Measurements from ENCODE around the gene SLC10A7.
"Not testable (repeated sequence)": the region's sequence is repeated elsewhere in the genome, so short reads cannot be mapped to it uniquely, and the experiment has no call there.

Gene SLC10A7

GRCh38 chr4:146436423-146437162 lies 85.1 kb downstream of the SLC10A7 start:
- no peak for DNase-seq

- DNase-seq = no peak
Observed at GRCh38 chr4:146435962-146436361, 85.8 kb downstream of the SLC10A7 start.

GRCh38 chr4:146432065-146432464 lies 89.7 kb downstream of the SLC10A7 start:
- no peak for DNase-seq

- DNase-seq = no peak
Observed at GRCh38 chr4:146428298-146428697, 93.4 kb downstream of the SLC10A7 start.

GRCh38 chr4:146417822-146418221 lies 103.9 kb downstream of the SLC10A7 start:
- no peak for DNase-seq

DNA sequence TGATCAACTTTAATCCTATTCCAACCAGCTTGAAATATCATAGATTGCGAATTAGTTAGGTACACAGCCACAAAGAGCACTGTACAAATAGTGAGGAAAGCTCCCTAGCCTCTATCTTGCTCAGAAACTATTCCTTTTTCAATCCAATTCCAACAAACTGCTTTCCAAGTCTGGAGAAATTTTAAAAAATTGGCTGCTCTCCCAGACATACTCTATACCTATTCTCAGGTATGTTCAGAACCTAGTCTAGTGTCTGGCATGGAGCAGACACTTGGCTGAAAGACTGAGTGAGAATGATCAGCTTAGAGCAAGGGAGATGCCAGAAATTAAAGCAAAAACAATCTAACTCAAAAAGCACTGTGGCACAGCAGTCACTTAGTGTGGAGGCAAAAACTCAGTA lies 105.9 kb downstream of the SLC10A7 start:
- DNase-seq = no peak

DNA sequence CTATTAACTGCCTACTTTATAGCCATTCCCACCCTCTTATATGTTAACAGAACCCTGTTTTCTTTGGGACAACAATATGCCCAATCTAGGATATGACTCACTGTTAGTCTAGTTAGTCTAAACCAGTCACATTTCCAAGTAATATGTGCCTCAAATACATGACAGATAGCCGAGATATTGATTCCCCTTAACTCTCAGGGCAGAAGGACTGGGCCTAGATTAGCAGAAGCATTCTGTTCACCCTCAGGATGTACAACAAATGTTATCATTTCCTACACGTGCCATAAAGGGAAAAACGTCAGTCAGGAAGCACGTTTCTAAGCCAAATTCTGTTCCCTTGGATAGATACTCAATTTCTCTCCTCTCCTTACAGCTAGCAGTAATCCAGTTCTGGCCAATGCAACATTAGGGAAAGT lies 114.1 kb downstream of the SLC10A7 start:
- no peak for DNase-seq

- DNase-seq = no peak
Observed at GRCh38 chr4:146407257-146407656, 114.5 kb downstream of the SLC10A7 start.

GRCh38 chr4:146401274-146401673 lies 120.5 kb downstream of the SLC10A7 start:
- no peak for DNase-seq

DNA sequence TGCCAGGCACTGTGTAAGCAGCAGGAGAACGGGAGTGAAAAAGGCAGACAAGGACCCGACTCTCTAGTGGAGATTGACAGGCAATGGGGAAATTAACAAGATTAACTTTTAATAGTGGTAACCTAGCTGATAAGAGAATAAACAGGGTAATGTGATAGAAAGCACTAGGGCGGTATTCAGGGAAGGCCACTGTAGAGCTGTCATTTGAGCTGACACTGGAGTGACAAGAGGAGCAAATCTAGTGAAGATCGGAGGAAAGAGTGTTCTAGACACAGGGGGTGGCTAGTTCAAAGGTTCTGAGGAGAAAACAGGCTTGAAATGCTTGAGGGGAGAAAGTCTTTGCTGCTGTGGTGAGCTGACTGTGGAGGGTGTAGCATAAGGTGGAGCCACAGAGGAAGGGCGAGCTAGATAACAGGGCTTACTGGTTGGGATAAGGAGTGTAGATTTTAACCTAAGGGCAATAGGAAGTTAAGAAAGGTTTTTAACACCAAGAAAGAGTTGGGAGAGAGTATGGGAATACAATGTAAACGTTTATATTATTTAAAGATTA lies 122.8 kb downstream of the SLC10A7 start:
- DNase-seq = no peak

GRCh38 chr4:146398404-146398803 lies 123.3 kb downstream of the SLC10A7 start:
- DNase-seq = no peak

DNA sequence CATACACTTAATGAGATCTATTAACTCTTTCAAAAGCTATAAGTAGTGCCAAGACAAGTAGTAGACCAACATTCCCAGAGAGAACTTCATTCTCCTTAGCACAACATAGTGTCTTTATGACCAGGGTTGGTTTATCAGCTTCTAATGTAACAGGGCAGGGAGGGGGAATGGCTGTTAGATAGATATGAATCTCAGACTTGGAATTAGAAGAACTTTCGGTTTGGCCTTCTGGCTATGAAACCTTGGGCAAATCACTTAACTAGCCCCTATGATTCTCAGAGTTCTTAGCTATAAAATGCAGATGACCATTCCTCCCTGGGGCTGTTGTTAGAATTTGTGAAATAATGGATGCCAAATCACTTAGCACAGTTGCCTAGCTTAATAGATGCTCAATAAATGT lies 132.2 kb downstream of the SLC10A7 start:
- DNase-seq = no peak

DNA sequence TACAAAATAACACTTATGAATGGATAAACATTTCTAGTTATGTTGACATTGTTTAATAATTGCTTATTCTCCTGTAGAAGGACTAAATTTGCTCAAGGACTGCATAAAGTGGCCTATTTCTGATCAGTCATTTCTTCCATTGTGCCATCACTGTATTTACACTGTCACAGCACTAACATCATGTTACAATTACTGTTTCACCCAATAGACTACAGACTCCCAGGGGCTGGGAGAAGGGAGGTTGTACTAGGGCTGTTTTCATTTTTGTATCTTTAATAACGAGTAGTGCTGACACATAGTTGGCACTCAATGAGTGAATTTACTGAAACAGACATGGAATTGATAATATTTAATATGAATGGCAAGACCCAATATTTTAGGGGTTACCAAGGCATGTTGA lies 139.5 kb downstream of the SLC10A7 start:
- no peak for DNase-seq

- no peak for DNase-seq
Observed at GRCh38 chr4:146381263-146381872, 140.4 kb downstream of the SLC10A7 start.

DNA sequence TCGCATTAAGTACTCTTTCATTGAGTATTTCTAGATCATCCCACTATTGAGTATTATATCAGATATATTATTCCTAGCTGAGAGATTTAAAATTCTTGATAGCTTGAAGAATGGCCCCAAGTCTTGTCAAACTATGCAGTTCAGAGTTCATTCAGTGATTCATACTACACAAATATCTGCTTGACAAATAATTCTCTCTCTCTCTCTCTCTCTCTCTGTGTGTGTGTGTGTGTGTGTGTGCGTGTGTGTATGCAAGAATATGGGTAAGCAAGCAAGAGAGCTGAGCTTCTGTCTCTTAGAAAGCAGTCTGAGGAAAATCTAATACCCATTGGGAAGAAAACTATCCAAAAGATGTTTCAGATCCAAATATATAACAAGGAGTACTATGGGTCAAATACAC lies 142.0 kb downstream of the SLC10A7 start:
- DNase-seq = no peak

- no peak for DNase-seq
Observed at GRCh38 chr4:146371812-146372211, 149.9 kb downstream of the SLC10A7 start.

DNA sequence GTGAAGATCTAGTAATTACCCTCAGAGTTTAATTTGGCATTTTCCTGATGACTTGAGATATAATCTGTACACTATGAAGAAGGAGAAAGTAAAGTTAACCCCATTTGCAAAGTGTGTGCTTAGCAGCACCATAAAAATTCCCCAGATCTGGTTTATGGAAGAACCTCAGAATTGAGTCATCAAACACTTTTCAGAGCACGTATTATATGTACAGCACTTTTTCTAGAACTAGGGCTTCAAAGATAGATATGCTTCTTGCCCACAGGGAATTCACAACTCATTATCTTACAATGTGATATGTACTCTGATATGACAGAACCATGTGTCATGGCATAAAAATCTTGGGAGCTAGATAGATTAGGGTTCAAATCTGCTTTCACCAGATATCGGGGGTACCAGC lies 150.9 kb downstream of the SLC10A7 start:
- no peak for DNase-seq

GRCh38 chr4:146369446-146369845 lies 152.3 kb downstream of the SLC10A7 start:
- no peak for DNase-seq

DNA sequence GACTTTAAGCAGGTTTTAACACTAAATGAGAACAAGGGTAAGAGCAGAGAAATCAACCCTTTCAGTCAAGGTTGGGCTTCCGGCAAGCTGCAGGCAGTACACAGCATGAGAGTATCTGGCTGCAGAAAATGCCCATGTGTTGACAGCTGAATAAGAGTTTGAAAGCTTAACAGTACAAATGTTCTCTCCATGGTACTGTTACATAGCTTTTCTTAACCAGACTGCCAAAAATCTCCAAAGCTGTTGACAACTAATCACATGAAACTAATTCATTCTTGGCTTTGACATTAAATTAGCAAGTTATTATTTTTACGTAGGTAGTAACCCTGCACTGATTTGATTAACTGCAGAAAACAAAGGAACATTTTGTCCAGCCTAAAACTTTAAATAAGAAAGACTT lies 153.5 kb downstream of the SLC10A7 start:
- DNase-seq = no peak

GRCh38 chr4:146367347-146367746 lies 154.4 kb downstream of the SLC10A7 start:
- DNase-seq = no peak

DNA sequence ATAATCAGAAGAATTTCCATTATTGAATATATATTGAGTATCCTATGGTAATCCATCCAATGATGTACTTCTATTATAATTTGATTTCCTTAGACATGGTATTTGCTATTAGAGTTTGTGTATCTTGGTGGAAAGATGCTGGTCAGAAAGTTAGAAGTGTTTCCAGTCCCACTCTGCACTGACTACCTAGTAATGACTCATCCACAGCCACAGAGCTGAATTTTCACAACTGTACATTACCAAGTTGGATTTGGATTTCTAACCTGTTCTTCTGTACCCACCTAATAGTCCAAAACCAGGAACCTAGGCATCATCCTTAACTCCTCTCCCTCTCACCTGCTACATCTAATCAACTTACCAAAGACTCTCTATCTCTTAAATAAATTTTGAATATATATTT lies 162.0 kb downstream of the SLC10A7 start:
- DNase-seq = no peak

DNA sequence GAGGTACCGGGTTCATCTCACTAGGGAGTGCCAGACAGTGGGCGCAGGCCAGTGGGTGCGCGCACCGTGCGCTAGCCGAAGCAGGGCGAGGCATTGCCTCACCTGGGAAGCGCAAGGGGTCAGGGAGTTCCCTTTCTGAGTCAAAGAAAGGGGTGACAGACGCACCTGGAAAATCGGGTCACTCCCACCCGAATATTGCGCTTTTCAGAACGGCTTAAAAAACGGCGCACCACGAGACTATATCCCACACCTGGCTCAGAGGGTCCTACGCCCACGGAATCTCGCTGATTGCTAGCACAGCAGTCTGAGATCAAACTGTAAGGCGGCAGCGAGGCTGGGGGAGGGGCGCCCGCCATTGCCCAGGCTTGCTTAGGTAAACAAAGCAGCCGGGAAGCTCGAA lies 171.6 kb downstream of the SLC10A7 start:
- not testable (repeated sequence) for DNase-seq

DNA sequence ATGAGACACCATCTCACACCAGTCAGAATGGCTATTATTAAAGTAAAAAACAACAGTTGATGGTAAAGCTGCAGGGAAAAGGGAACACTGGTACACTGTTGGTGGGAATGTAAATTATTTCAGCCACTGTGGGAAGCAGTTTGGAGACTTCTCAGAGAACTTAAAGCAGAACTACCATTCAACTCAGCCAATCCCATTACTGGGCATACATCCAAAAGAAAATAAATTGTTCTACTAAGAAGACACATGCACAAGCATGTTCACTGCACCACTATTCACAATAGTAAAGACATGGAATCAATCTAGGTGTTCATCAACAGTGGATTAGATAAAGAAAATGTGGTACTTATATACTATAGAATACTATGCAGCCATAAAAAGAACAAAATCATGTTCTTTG lies 172.4 kb downstream of the SLC10A7 start:
- no peak for DNase-seq

GRCh38 chr4:146347822-146348221 lies 173.9 kb downstream of the SLC10A7 start:
- DNase-seq = no peak

GRCh38 chr4:146346276-146346675 lies 175.5 kb downstream of the SLC10A7 start:
- no peak for DNase-seq
